ENCODE results near the gene PSMB7. TPM values are rescaled to one million over a fixed set of nuclear protein-coding genes. Genes with fewer than 3 reads are reported as not detected.

Gene PSMB7
- total RNA-seq, 1 donor from 2014 or later = 73.5 TPM

DNA sequence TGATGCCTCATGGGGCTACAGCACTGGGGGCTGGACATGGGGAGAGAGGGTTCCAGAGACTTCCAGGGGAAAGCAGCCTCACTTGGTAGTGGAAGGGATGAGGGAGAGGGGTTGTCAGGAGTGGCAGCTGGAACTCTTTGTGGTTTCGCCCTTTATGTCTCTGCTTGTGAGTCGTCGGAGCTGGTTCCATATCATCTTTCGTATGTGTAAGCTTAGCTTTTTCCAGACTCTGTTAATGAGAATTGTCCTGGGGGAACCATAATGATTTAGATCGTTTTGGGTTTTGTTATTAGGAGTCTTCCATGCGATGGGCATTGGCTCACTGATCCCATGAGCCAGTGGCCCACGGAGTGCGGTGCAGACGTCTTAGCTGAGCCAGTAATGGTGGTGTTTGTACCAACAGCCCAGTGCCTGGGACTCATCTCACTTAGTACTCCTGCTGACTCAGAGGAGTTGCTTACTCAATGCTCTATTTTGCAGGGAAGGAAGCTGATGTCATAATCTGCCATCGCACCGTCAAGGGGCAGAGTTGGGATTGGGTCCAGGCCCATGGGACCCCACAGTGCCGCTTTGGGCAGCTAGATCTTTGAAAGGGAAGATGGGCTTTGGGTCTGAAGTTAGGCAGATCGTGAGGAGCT lies 109.0 kb downstream of the PSMB7 start:
- no peak overlapping the region for H3K27ac ChIP-seq
- intact Hi-C loops (cut with DNase I) = no loop called here
- TF ChIP-seq, protein P1, sequence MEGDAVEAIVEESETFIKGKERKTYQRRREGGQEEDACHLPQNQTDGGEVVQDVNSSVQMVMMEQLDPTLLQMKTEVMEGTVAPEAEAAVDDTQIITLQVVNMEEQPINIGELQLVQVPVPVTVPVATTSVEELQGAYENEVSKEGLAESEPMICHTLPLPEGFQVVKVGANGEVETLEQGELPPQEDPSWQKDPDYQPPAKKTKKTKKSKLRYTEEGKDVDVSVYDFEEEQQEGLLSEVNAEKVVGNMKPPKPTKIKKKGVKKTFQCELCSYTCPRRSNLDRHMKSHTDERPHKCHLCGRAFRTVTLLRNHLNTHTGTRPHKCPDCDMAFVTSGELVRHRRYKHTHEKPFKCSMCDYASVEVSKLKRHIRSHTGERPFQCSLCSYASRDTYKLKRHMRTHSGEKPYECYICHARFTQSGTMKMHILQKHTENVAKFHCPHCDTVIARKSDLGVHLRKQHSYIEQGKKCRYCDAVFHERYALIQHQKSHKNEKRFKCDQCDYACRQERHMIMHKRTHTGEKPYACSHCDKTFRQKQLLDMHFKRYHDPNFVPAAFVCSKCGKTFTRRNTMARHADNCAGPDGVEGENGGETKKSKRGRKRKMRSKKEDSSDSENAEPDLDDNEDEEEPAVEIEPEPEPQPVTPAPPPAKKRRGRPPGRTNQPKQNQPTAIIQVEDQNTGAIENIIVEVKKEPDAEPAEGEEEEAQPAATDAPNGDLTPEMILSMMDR (IDR thresholded peaks at IDR 0.05) = no peak

DNA sequence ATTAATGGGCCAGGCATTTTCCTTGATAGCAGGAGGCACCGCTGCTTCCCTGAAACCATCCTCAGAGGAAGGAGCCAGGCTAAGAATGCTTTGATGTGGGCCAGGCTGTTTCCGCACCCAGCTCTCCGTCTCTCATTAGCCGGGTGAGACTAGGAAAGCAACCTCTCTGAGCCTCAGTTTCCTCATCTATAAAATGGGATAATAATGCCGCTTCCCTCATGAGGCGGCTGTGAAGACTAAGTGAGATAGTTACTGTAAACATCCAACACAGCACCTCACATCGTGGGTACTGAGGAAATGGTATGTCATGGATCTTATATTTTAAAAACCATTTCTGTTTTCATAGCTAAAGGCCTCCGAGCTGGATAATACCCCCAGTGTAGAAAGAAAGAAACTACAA lies 111.0 kb downstream of the PSMB7 start:
- ATAC-seq (no peak), DNase-seq (no peak)
- peaks cover 45% of the 10 kb centered on the region for H3K36me3 ChIP-seq
- H3K9me3 ChIP-seq = no peaks in the 10 kb centered on the region
- no peak overlapping the region for H3K4me3 ChIP-seq
- TF ChIP-seq, protein P1 (IDR thresholded peaks at IDR 0.05) = no peak
- peaks cover 14% of the 10 kb centered on the region for H3K4me1 ChIP-seq
- intact Hi-C loops (cut with DNase I) = no loop called here
- H3K27ac ChIP-seq = no peak overlapping the region
- no peaks in the 10 kb centered on the region for H3K27me3 ChIP-seq

More for the DNA sequence above, 109.0 kb downstream of the PSMB7 start:
- H3K36me3 ChIP-seq = peaks cover 55% of the 10 kb centered on the region
- no peaks in the 10 kb centered on the region for H3K27me3 ChIP-seq
- DNase-seq = no peak
- H3K4me1 ChIP-seq = no peaks in the 10 kb centered on the region
- no peaks in the 10 kb centered on the region for H3K9me3 ChIP-seq
- peak; percentile 15 for ATAC-seq
- no peak overlapping the region for H3K4me3 ChIP-seq

DNA sequence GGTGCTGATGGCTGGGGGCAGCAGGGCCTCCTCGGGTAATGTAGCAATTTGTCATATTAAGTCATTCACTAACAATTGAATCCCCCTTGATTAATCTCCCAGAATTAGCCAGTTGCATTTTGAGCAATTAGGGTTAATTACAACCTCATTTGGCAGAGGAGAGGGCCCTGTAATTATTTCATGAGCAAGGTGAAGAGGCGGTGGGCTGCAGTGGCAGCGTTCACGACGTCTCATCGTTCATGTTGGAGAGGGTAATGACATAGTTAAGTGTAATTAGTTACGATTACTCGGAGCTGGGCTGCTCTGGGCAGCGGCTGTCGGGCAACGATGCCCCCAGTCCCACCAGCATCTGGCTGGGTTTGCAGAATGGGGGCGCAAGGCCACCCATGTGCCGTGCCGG lies 111.5 kb downstream of the PSMB7 start:
- no peaks in the 10 kb centered on the region for H3K27me3 ChIP-seq
- intact Hi-C loops (cut with DNase I) = no loop called here
- TF ChIP-seq, protein P1 (IDR thresholded peaks at IDR 0.05) = no peak
- peaks cover 45% of the 10 kb centered on the region for H3K36me3 ChIP-seq
- ATAC-seq (no peak), DNase-seq (no peak)
- H3K27ac ChIP-seq = no peak overlapping the region
- peaks cover 17% of the 10 kb centered on the region for H3K4me1 ChIP-seq
- no peaks in the 10 kb centered on the region for H3K9me3 ChIP-seq
- H3K4me3 ChIP-seq = no peak overlapping the region

Other genes starting within 250 kb of the PSMB7 start
- 137 TPM for gene NEK6, start 157.5 kb downstream of the PSMB7 start, total RNA-seq
- gene ADGRD2, start 35.0 kb upstream of the PSMB7 start, total RNA-seq = not detected
- gene NR5A1, start 92.0 kb upstream of the PSMB7 start, total RNA-seq = not detected